ENCODE data around the gene PTPN11. TPM values are rescaled to one million over a fixed set of nuclear protein-coding genes. Genes with fewer than 3 reads are reported as not detected.

The PTPN11 gene
- total and polyA plus RNA-seq, 10 of the 15 experiments (the other 5 are each of a cell fraction or from before 2014, with no cell fraction given) = 14.6 to 85.2 (median 58.6) TPM

DNA sequence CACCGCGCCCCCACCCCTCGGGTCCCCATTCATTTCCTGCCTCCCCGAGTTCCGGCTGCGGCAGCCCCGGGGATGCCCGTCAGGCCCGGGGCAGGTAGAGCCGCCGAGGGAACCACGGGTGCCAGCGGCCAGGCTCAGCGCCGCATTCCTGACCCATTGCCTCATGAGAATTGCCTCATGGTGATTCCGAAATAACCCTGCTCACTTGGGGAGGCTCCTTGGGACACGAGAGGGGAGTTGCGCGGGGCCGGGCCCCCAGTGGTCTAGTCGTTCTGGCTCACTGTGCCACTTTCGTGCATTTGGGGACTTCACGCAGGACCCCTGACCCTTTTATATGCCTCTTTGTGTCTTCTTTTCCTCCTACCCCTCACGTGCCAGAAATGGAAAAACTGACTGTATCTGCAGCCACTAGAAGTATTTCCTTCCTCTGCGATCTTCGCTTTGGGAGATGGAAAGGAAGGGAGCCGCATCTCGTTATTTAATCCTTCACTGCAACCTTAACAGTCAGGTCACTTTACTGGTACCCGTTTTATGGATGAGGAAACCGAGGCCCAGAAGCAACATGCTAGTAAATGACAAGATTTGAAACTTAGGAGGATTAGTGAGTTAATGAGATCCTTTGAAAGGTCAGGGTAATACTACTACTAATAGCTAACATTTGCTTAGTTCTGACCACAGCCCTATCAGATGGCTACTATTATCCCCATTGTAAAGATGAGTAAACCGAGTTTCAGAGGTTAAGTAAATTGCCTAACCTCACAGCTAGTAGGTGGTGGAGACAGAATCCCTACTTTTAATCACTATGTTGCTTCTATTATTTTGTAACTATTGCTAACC lies 768 bp downstream of the PTPN11 start (continued):
- TF ChIP-seq, protein P1, sequence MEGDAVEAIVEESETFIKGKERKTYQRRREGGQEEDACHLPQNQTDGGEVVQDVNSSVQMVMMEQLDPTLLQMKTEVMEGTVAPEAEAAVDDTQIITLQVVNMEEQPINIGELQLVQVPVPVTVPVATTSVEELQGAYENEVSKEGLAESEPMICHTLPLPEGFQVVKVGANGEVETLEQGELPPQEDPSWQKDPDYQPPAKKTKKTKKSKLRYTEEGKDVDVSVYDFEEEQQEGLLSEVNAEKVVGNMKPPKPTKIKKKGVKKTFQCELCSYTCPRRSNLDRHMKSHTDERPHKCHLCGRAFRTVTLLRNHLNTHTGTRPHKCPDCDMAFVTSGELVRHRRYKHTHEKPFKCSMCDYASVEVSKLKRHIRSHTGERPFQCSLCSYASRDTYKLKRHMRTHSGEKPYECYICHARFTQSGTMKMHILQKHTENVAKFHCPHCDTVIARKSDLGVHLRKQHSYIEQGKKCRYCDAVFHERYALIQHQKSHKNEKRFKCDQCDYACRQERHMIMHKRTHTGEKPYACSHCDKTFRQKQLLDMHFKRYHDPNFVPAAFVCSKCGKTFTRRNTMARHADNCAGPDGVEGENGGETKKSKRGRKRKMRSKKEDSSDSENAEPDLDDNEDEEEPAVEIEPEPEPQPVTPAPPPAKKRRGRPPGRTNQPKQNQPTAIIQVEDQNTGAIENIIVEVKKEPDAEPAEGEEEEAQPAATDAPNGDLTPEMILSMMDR (IDR thresholded peaks at IDR 0.05 in 2 of 3, conservative IDR thresholded peaks at IDR 0.05 in 1 of 3; ENCODE audit: control insufficient read depth in 2 of 3, extremely low read depth in 1 of 3, insufficient read depth in 1 of 3, low read depth in 3 of 3, low read length in 3 of 3) = no peak
- TF ChIP-seq NBN (IDR thresholded peaks at IDR 0.05) = 0 out of 2 replicates have a peak, but pooled peaks have one; percentile 19

DNA sequence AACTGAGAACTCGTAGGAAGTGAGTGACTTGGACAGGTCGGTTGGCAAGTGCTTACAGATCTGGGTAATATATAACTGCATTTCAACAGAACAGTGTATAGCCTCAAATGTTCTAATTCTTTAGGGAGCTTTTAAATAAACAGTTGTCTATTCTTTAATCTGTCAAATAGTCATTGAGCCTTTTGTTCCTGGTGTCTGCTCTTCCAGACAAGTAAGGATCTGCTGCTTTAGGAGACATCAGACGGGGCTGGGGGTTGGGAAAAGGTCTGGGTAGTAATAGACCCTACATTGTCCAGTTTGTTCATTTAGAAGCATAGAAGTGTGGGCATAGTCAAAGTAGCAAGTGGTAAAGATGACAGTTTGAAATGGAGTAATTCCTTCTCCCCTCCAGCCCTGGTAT lies 2.0 kb downstream of the PTPN11 start:
- ATAC-seq (no peak), DNase-seq (ENCODE audit: low read depth, low spot score) (no peak), FAIRE-seq (no peak)
- intact Hi-C loops (cut with micrococcal nuclease; ENCODE audit: unreplicated experiment) (no loop called here), in situ Hi-C loops (cut with MboI) (no loop called here)
- WGBS (ENCODE audit: insufficient coverage, insufficient replicate concordance, low lambda C conversion rate, missing lambda C conversion rate) = 79% methylated on average over 3 of the region's 3 CpGs
- H3K9ac ChIP-seq (ENCODE audit: control insufficient read depth, insufficient read depth, low read length) = no peak overlapping the region; the same call in 1 of the 2 replicates
- no peak overlapping the region for H3K27ac ChIP-seq (ENCODE audit: control insufficient read depth, insufficient read depth)
- no peaks in the 10 kb centered on the region for H3K27me3 ChIP-seq (replicated peaks in 1 of 2; ENCODE audit: control insufficient read depth in 2 of 2, insufficient read depth in 2 of 2, low read length in 1 of 2)
- POLR2A ChIA-PET = interaction anchor here (1.0 kb wide), 1 partner anchor 11 kb away, joined by 3 read pairs; no protein-coding TSS in a partner anchor
- SMC1A ChIA-PET (ENCODE audit: uncharacterized antibody, unreplicated experiment) = no interaction called here
- H3K36me3 ChIP-seq (ENCODE audit: control insufficient read depth in 2 of 2, insufficient read depth in 2 of 2, low read length in 1 of 2) = peaks cover 0 to 2% of the 10 kb centered on the region in 2 experiments; a peak in 1 of 4 replicates
- H3K79me2 ChIP-seq (ENCODE audit: control insufficient read depth, insufficient read depth, low read length) = peaks cover 70% of the 10 kb centered on the region
- RAD21 ChIA-PET (ENCODE audit: unreplicated experiment) = no interaction called here
- H3K4me3 ChIP-seq = peak overlapping the region; percentile 97; the same call in 1 of the 2 replicates
- 0 out of 2 replicates have a peak, but pooled peaks cover 2% of the 10 kb centered on the region for H4K20me1 ChIP-seq (ENCODE audit: control insufficient read depth, insufficient read depth)
- no peak overlapping the region for H2AFZ ChIP-seq (ENCODE audit: control insufficient read depth, low read depth, low read length)
- CTCF ChIA-PET = interaction anchor here (0.6 to 1.6 kb wide), 3 partner anchors 10 to 223 kb away, joined by 3 to 4 read pairs (median 3); no protein-coding TSS in a partner anchor
- H3K4me1 ChIP-seq (ENCODE audit: control insufficient read depth, insufficient read depth, low read length) = peaks cover 9% of the 10 kb centered on the region
- no TSS peak for BruUV-seq (replicated peaks)
- no peaks in the 10 kb centered on the region for H3K9me3 ChIP-seq (replicated peaks; ENCODE audit: control insufficient read depth, insufficient read depth, low read length)
- peak overlapping the region; percentile 85 for H3K4me2 ChIP-seq (ENCODE audit: control insufficient read depth, insufficient read depth)
- TF ChIP-seq CHD1 (IDR thresholded peaks at IDR 0.05; ENCODE audit: low read depth, low read length) (no peak), DPF2 (IDR thresholded peaks at IDR 0.05) (no peak), PML (IDR thresholded peaks at IDR 0.05; ENCODE audit: low read length) (no peak), MXI1 (IDR thresholded peaks at IDR 0.05; ENCODE audit: low read depth, low read length) (no peak), SUPT20H (IDR thresholded peaks at IDR 0.05; ENCODE audit: borderline replicate concordance, control insufficient read depth, low read depth, low read length) (no peak), LARP7 (IDR thresholded peaks at IDR 0.05) (no peak), CEBPB (IDR thresholded peaks at IDR 0.05; ENCODE audit: borderline replicate concordance in 1 of 2, low read depth in 2 of 2, low read length in 2 of 2) (no peak), NRF1 (conservative IDR thresholded peaks at IDR 0.05; ENCODE audit: low read depth, low read length) (no peak), IRF4 (IDR thresholded peaks at IDR 0.05; ENCODE audit: low read depth, low read length) (no peak)
- TF ChIP-seq, protein P2, sequence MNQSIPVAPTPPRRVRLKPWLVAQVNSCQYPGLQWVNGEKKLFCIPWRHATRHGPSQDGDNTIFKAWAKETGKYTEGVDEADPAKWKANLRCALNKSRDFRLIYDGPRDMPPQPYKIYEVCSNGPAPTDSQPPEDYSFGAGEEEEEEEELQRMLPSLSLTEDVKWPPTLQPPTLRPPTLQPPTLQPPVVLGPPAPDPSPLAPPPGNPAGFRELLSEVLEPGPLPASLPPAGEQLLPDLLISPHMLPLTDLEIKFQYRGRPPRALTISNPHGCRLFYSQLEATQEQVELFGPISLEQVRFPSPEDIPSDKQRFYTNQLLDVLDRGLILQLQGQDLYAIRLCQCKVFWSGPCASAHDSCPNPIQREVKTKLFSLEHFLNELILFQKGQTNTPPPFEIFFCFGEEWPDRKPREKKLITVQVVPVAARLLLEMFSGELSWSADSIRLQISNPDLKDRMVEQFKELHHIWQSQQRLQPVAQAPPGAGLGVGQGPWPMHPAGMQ (IDR thresholded peaks at IDR 0.05; ENCODE audit: borderline replicate concordance) = no peak
- TF ChIP-seq, protein P3, sequence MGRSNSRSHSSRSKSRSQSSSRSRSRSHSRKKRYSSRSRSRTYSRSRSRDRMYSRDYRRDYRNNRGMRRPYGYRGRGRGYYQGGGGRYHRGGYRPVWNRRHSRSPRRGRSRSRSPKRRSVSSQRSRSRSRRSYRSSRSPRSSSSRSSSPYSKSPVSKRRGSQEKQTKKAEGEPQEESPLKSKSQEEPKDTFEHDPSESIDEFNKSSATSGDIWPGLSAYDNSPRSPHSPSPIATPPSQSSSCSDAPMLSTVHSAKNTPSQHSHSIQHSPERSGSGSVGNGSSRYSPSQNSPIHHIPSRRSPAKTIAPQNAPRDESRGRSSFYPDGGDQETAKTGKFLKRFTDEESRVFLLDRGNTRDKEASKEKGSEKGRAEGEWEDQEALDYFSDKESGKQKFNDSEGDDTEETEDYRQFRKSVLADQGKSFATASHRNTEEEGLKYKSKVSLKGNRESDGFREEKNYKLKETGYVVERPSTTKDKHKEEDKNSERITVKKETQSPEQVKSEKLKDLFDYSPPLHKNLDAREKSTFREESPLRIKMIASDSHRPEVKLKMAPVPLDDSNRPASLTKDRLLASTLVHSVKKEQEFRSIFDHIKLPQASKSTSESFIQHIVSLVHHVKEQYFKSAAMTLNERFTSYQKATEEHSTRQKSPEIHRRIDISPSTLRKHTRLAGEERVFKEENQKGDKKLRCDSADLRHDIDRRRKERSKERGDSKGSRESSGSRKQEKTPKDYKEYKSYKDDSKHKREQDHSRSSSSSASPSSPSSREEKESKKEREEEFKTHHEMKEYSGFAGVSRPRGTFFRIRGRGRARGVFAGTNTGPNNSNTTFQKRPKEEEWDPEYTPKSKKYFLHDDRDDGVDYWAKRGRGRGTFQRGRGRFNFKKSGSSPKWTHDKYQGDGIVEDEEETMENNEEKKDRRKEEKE (IDR thresholded peaks at IDR 0.05) = no peak
- TF ChIP-seq, protein P4, sequence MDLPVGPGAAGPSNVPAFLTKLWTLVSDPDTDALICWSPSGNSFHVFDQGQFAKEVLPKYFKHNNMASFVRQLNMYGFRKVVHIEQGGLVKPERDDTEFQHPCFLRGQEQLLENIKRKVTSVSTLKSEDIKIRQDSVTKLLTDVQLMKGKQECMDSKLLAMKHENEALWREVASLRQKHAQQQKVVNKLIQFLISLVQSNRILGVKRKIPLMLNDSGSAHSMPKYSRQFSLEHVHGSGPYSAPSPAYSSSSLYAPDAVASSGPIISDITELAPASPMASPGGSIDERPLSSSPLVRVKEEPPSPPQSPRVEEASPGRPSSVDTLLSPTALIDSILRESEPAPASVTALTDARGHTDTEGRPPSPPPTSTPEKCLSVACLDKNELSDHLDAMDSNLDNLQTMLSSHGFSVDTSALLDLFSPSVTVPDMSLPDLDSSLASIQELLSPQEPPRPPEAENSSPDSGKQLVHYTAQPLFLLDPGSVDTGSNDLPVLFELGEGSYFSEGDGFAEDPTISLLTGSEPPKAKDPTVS (IDR thresholded peaks at IDR 0.05; ENCODE audit: low read depth, low read length) = no peak

Data from GM12878 (cell line).